Vagina (tissue), 2 donors: ENCODE measurements around the gene BICD1. TPM values are rescaled to one million over a fixed set of nuclear protein-coding genes. Genes with fewer than 3 reads are reported as not detected.
"Not testable (repeated sequence)": the region's sequence is repeated elsewhere in the genome, so short reads cannot be mapped to it uniquely, and the experiment has no call there.

Experiments
- DNase-seq, 2 donors: peaks; one replicate each; pipeline ENCODE4 v3.0.0-alpha.2; 2017; ENCODE audit errors: extremely low spot score in 2 of 2
- H3K27ac ChIP-seq: fragments of 200-600 bp; sonication (generic); one replicate; pipeline ENCODE4 v1.5.1; 2019
- H3K27me3 ChIP-seq: fragments of 200-600 bp; sonication (generic); one replicate; pipeline ENCODE4 v1.5.1; 2019
- H3K36me3 ChIP-seq, 2 donors: fragments of 200-600 bp; sonication (generic); one replicate each; pipeline ENCODE4 v1.5.1; 2017 to 2019
- H3K4me1 ChIP-seq: fragments of 200-600 bp; sonication (generic); one replicate; pipeline ENCODE4 v1.5.1; 2019
- H3K4me3 ChIP-seq, 2 donors: fragments of 200-600 bp; sonication (generic); 1 replicate in 1 of 2; 2 replicates in 1 of 2; pipeline ENCODE4 v1.5.1; 2016 to 2019
- H3K9me3 ChIP-seq: fragments of 200-600 bp; sonication (generic); one replicate; pipeline ENCODE4 v1.5.1; 2019
- POLR2A ChIP-seq, 2 donors: fragments of 450-650 bp; IDR thresholded peaks; one replicate each; pipeline ENCODE4 v1.6.1; 2017; ENCODE audit warnings: antibody characterized with exemption in 2 of 2, mild to moderate bottlenecking in 2 of 2, moderate library complexity in 2 of 2
- POLR2AphosphoS5 ChIP-seq, 2 donors: sonication (generic); formaldehyde crosslinking; IDR thresholded peaks; one replicate each; pipeline ENCODE4 v1.9.0; 2017; ENCODE audit warnings: antibody characterized with exemption in 2 of 2, mild to moderate bottlenecking in 2 of 2, low read depth in 1 of 2; ENCODE audit not compliant: insufficient read depth in 1 of 2
- intact Hi-C: fragments of 100-400 bp; cut with DNase I; formaldehyde crosslinking; loops from one replicate; pipeline ENCODE4 v1.15.1; 2023
- total RNA-seq: library from RNA; depleted of rRNA; stranded (reverse); fragments of >200 nt; gene quantifications from one replicate; pipeline ENCODE4 v1.2.3, GENCODE V29; 2016
- TF ChIP-seq, protein P1 (sequence below), 3 experiments: fragments of 450-650 bp in 2 of 3; fragments of 200-600 bp in 1 of 3; sonication (generic) in 1 of 3; IDR thresholded peaks; one replicate each; pipeline ENCODE4 v1.5.1; 2017 to 2019; ENCODE audit warnings: antibody characterized with exemption in 3 of 3, mild to moderate bottlenecking in 2 of 3, moderate library complexity in 2 of 3

Gene BICD1
- total RNA-seq, 1 donor from 2014 or later, result 19.6 TPM

DNA sequence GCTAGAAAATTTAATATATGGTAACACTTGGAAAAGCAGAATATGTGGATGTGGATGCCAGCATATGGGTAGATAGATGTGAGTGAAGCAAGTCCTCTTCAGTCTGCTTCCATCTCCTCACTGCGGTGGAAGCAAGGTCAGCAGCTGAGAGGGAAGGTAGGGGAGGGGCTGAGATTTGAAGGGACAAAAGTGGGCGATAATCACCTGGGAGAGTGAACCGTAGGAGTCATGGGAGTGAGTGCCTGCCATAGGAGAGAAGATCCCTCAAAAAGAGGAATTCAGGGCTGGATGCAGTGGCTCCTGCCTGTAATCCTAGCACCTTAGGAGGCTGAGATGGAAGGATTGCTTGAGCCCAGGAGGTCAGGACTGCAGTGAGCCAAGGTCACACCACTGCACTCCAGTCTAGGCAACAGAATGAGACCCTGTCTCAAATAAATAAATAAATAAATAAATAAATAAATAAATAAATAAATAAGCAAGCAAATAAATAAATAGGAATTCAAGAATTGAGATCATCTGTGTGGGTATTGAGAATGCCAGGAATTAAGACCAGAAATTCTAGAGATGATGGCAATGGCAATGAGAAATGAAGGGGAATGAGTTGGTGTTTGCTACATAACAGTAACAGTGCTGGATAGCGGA, 123.4 kb downstream of the BICD1 start:
- Histone ChIP-seq H3K27ac (no peak overlapping the region), H3K36me3 (no peaks in the 10 kb centered on the region), H3K4me3 (no peak overlapping the region), H3K4me1 (no peaks in the 10 kb centered on the region), H3K9me3 (no peaks in the 10 kb centered on the region), H3K27me3 (no peaks in the 10 kb centered on the region)
- no peak for DNase-seq
- TF ChIP-seq, protein P1, sequence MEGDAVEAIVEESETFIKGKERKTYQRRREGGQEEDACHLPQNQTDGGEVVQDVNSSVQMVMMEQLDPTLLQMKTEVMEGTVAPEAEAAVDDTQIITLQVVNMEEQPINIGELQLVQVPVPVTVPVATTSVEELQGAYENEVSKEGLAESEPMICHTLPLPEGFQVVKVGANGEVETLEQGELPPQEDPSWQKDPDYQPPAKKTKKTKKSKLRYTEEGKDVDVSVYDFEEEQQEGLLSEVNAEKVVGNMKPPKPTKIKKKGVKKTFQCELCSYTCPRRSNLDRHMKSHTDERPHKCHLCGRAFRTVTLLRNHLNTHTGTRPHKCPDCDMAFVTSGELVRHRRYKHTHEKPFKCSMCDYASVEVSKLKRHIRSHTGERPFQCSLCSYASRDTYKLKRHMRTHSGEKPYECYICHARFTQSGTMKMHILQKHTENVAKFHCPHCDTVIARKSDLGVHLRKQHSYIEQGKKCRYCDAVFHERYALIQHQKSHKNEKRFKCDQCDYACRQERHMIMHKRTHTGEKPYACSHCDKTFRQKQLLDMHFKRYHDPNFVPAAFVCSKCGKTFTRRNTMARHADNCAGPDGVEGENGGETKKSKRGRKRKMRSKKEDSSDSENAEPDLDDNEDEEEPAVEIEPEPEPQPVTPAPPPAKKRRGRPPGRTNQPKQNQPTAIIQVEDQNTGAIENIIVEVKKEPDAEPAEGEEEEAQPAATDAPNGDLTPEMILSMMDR (IDR thresholded peaks at IDR 0.05), result no peak
- TF ChIP-seq POLR2AphosphoS5 (IDR thresholded peaks at IDR 0.05; ENCODE audit: insufficient read depth in 1 of 2, low read depth in 1 of 2) (no peak), POLR2A (IDR thresholded peaks at IDR 0.05) (no peak)
- intact Hi-C loops, result no loop called here

DNA sequence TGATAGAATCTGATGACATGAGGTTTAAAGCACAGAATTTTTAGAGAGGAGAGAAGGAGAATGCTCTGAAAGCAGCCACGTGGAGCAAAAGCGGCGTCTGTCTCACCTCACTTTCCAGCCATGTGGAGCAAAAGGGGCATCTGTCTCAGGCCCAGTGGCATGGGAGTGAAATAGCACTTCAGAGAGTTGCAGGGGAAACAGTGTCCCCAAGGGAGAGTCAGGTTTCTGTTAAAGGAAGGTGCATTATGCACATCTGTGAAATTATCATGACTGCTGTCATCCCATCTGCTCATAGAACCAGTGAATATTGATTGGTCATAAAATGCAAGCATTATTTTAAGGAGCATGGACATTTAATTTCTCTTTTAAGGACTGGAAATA, 124.0 kb downstream of the BICD1 start:
- H3K4me1 ChIP-seq, result no peaks in the 10 kb centered on the region
- no peak overlapping the region for H3K4me3 ChIP-seq
- DNase-seq, result no peak
- H3K9me3 ChIP-seq, result no peaks in the 10 kb centered on the region
- H3K27me3 ChIP-seq, result no peaks in the 10 kb centered on the region
- no peaks in the 10 kb centered on the region for H3K36me3 ChIP-seq
- H3K27ac ChIP-seq, result no peak overlapping the region
- intact Hi-C loops, result no loop called here
- no peak for TF ChIP-seq POLR2A (IDR thresholded peaks at IDR 0.05)
- TF ChIP-seq, protein P1 (IDR thresholded peaks at IDR 0.05), result no peak
- no peak for TF ChIP-seq POLR2AphosphoS5 (IDR thresholded peaks at IDR 0.05; ENCODE audit: insufficient read depth in 1 of 2, low read depth in 1 of 2)

DNA sequence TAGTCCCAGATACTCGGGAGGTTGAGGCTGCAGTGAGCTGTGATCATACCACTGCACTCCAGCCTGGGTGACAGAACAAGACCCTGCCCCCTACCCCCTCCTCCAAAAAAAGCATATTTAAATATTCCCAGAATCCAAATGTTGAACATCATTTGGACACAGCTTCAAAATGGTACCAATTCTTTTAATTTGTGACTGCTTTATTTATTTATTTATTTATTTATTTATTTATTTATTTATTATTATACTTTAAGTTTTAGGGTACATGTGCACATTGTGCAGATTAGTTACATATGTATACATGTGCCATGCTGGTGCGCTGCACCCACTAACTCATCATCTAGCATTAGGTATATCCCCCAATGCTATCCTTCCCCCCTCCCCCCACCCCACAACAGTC, 124.7 kb downstream of the BICD1 start:
- H3K36me3 ChIP-seq, H3K9me3 ChIP-seq, H3K27me3 ChIP-seq, H3K4me1 ChIP-seq, intact Hi-C loops, H3K4me3 ChIP-seq, H3K27ac ChIP-seq, DNase-seq: not testable (repeated sequence)

DNA sequence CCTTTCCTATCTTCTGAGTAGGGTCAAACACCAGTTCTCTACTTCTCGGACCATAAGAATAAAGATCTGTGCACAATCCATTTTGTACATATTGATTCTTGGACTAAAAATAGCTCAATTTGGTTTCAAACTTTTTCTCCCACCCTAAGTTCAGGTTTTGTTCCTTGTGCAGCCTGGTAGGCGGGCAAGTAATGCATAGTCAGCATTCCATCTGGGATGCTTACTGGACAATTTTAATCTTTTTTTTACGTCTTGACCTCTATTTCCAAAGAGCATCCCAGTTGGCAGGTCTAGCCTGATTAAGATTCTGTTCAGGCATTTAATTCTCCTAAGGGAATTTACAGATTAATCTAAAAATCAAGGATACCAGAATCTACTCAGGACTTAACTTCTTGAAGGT, 126.9 kb downstream of the BICD1 start:
- Histone ChIP-seq H3K27ac (no peak overlapping the region), H3K4me3 (no peak overlapping the region), H3K36me3 (no peaks in the 10 kb centered on the region), H3K4me1 (no peaks in the 10 kb centered on the region), H3K27me3 (no peaks in the 10 kb centered on the region), H3K9me3 (no peaks in the 10 kb centered on the region)
- TF ChIP-seq, protein P1 (IDR thresholded peaks at IDR 0.05), result no peak
- TF ChIP-seq POLR2A (IDR thresholded peaks at IDR 0.05) (no peak), POLR2AphosphoS5 (IDR thresholded peaks at IDR 0.05; ENCODE audit: insufficient read depth in 1 of 2, low read depth in 1 of 2) (no peak)
- DNase-seq, result no peak
- intact Hi-C loops, result no loop called here

DNA sequence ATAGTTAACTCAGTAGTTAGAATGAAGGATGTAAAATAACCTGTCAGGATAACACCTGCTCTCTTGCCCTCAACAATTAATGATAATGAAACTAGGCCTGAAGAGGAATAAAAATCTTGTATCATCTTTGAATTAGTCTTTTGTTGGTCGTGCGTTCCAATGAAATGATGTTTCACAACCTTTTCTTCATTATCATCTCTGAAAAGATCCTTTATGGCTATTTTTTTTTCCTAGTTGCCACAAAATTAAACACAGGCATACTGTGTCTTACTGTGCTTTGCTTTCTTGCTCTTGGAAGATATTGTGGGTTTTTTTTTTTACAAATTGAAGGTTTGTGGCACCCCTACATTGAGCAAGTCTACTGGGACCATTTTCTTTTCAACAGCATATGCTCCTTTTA, 128.6 kb downstream of the BICD1 start:
- Histone ChIP-seq H3K4me1 (no peaks in the 10 kb centered on the region), H3K36me3 (no peaks in the 10 kb centered on the region), H3K9me3 (no peaks in the 10 kb centered on the region), H3K4me3 (no peak overlapping the region), H3K27me3 (no peaks in the 10 kb centered on the region), H3K27ac (no peak overlapping the region)
- intact Hi-C loops, result no loop called here
- TF ChIP-seq POLR2A (IDR thresholded peaks at IDR 0.05) (no peak), POLR2AphosphoS5 (IDR thresholded peaks at IDR 0.05; ENCODE audit: insufficient read depth in 1 of 2, low read depth in 1 of 2) (no peak)
- TF ChIP-seq, protein P1 (IDR thresholded peaks at IDR 0.05), result no peak
- DNase-seq, result no peak
